ENCODE results near the gene HTR1B. TPM values are rescaled to one million over a fixed set of nuclear protein-coding genes. Genes with fewer than 3 reads are reported as not detected.

The HTR1B gene
- total RNA-seq, 1 experiment from 2014 or later = not detected

- Histone ChIP-seq H3K9me2 (replicated peaks; ENCODE audit: low read length) (no peaks in the 10 kb centered on the region), H3K4me1 (ENCODE audit: insufficient read depth, low read length) (no peaks in the 10 kb centered on the region), H3F3A (ENCODE audit: low read length, unreplicated experiment) (no peaks in the 10 kb centered on the region), H3K4me3 (ENCODE audit: low read length) (no peak overlapping the region), H3K36me3 (ENCODE audit: low read depth, low read length) (no peaks in the 10 kb centered on the region), H3K9me3 (ENCODE audit: low read length) (no peaks in the 10 kb centered on the region), H4K20me1 (ENCODE audit: low read length) (no peaks in the 10 kb centered on the region), H3K79me2 (ENCODE audit: low read length) (no peaks in the 10 kb centered on the region), H3K9ac (ENCODE audit: low read length) (no peak overlapping the region), H2AFZ (ENCODE audit: low read length) (no peak overlapping the region), H3K4me2 (ENCODE audit: low read length) (no peak overlapping the region), H3K27me3 (ENCODE audit: low read length) (no peaks in the 10 kb centered on the region), H3K27ac (ENCODE audit: low read length) (no peak overlapping the region)
- ATAC-seq = no peak
- intact Hi-C loops (cut with micrococcal nuclease) = no loop called here
- BruUV-seq (replicated peaks) = no TSS peak
- CTCF ChIA-PET = no interaction called here
- POLR2A ChIA-PET (ENCODE audit: unreplicated experiment) = no interaction called here
- TF ChIP-seq EZH2 (IDR thresholded peaks at IDR 0.05; ENCODE audit: low read length, unreplicated experiment) (no peak), EZH2phosphoT487 (IDR thresholded peaks at IDR 0.05; ENCODE audit: borderline replicate concordance, low read length) (no peak), CTCF (conservative IDR thresholded peaks at IDR 0.05; ENCODE audit: low read depth, low read length) (no peak)
- DNase-seq = no peak
These were observed 658 bp downstream of the HTR1B start for GRCh38 chr6:77462359-77463307.

GRCh38 chr6:77461796-77462195, 1.5 kb downstream of the HTR1B start:
- ChIA-PET CTCF (no interaction called here), POLR2A (ENCODE audit: unreplicated experiment) (no interaction called here)
- Histone ChIP-seq H3K9ac (ENCODE audit: low read length) (no peak overlapping the region), H4K20me1 (ENCODE audit: low read length) (no peaks in the 10 kb centered on the region), H2AFZ (ENCODE audit: low read length) (no peak overlapping the region), H3K27ac (ENCODE audit: low read length) (no peak overlapping the region), H3K4me3 (ENCODE audit: low read length) (no peak overlapping the region), H3F3A (ENCODE audit: low read length, unreplicated experiment) (no peaks in the 10 kb centered on the region), H3K4me2 (ENCODE audit: low read length) (no peak overlapping the region), H3K27me3 (ENCODE audit: low read length) (no peaks in the 10 kb centered on the region), H3K36me3 (ENCODE audit: low read depth, low read length) (no peaks in the 10 kb centered on the region), H3K79me2 (ENCODE audit: low read length) (no peaks in the 10 kb centered on the region), H3K4me1 (ENCODE audit: insufficient read depth, low read length) (no peaks in the 10 kb centered on the region; the same call in 1 of the 2 replicates), H3K9me3 (ENCODE audit: low read length) (no peaks in the 10 kb centered on the region), H3K9me2 (replicated peaks; ENCODE audit: low read length) (no peaks in the 10 kb centered on the region)
- no TSS peak for BruUV-seq (replicated peaks)
- ATAC-seq (no peak), DNase-seq (no peak)
- TF ChIP-seq EZH2 (IDR thresholded peaks at IDR 0.05; ENCODE audit: low read length, unreplicated experiment) (no peak), EZH2phosphoT487 (IDR thresholded peaks at IDR 0.05; ENCODE audit: borderline replicate concordance, low read length) (no peak), CTCF (conservative IDR thresholded peaks at IDR 0.05; ENCODE audit: low read depth, low read length) (no peak)
- intact Hi-C loops (cut with micrococcal nuclease) = no loop called here

- Histone ChIP-seq H4K20me1 (ENCODE audit: low read length) (no peaks in the 10 kb centered on the region), H3K4me1 (ENCODE audit: insufficient read depth, low read length) (peaks cover 3% of the 10 kb centered on the region), H3K36me3 (ENCODE audit: low read depth, low read length) (no peaks in the 10 kb centered on the region), H3K79me2 (ENCODE audit: low read length) (no peaks in the 10 kb centered on the region), H3K4me3 (ENCODE audit: low read length) (no peak overlapping the region), H3K27me3 (ENCODE audit: low read length) (no peaks in the 10 kb centered on the region), H3K9me2 (replicated peaks; ENCODE audit: low read length) (no peaks in the 10 kb centered on the region), H3K9ac (ENCODE audit: low read length) (no peak overlapping the region), H3K9me3 (ENCODE audit: low read length) (no peaks in the 10 kb centered on the region), H3K27ac (ENCODE audit: low read length) (no peak overlapping the region), H3F3A (ENCODE audit: low read length, unreplicated experiment) (no peaks in the 10 kb centered on the region), H3K4me2 (ENCODE audit: low read length) (no peak overlapping the region), H2AFZ (ENCODE audit: low read length) (no peak overlapping the region)
- TF ChIP-seq EZH2 (IDR thresholded peaks at IDR 0.05; ENCODE audit: low read length, unreplicated experiment) = no peak
- no peak for TF ChIP-seq EZH2phosphoT487 (IDR thresholded peaks at IDR 0.05; ENCODE audit: borderline replicate concordance, low read length)
- no peak for TF ChIP-seq CTCF (conservative IDR thresholded peaks at IDR 0.05; ENCODE audit: low read depth, low read length)
- BruUV-seq (replicated peaks) = no TSS peak
- intact Hi-C loops (cut with micrococcal nuclease) = loop anchor here (5.0 to 10.0 kb wide), 4 partner anchors 214 to 1566 kb away; no protein-coding TSS in a partner anchor
- DNase-seq (no peak), ATAC-seq (no peak)
- POLR2A ChIA-PET (ENCODE audit: unreplicated experiment) = no interaction called here
- CTCF ChIA-PET = no interaction called here
These were observed 4.9 kb downstream of the HTR1B start for GRCh38 chr6:77458421-77458820.
